Cardiac fibroblast (primary cell): ENCODE measurements around the gene RFC2.
A peak's percentile ranks its signal among the peaks of the same experiment; 100 is the strongest.

Source experiments
- DNase-seq, 2 donors: peaks; one replicate each; pipeline versions ENCODE4 v3.0.0 to v3.0.0-alpha.2; 2010; ENCODE audit warnings: low read depth in 2 of 2
- H3K4me3 ChIP-seq, 2 donors: replicated peaks in 1 of 2; 1 replicate in 1 of 2; 2 replicates in 1 of 2; pipeline ENCODE4 v1.5.1; 2011; ENCODE audit warnings: low read depth in 2 of 2, low read length in 2 of 2, mild to moderate bottlenecking in 2 of 2, moderate library complexity in 1 of 2
- CTCF ChIP-seq: IDR thresholded peaks from one replicate; pipeline ENCODE4 v1.5.1; 2011; ENCODE audit warnings: low read depth, mild to moderate bottlenecking, low read length, inconsistent platforms

RFC2 gene

DNA sequence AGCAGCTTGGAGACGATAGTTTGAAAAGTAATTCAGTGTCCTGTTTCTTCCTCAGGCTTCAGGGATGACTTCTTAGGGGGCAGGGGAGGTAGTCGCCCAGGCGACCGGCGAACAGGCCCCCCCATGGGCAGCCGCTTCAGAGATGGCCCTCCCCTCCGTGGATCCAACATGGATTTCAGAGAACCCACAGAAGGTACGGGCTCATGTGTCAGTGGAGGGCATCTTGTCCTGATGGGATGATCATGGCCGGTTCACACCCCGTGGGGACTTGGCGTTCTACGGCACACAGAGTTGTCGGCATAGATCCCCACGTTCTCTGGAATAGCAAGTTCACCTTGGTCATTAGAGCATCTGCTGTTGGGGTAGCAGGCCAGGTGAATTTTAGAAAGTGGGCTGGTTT lies 59.5 kb downstream of the RFC2 start:
- no peak for TF ChIP-seq CTCF
- H3K4me3 ChIP-seq: no peak overlapping the region
- DNase-seq: no peak

GRCh38 chr7:74193913-74194312 lies 60.3 kb downstream of the RFC2 start:
- no peak overlapping the region for H3K4me3 ChIP-seq
- no peak for TF ChIP-seq CTCF
- DNase-seq: no peak

DNA sequence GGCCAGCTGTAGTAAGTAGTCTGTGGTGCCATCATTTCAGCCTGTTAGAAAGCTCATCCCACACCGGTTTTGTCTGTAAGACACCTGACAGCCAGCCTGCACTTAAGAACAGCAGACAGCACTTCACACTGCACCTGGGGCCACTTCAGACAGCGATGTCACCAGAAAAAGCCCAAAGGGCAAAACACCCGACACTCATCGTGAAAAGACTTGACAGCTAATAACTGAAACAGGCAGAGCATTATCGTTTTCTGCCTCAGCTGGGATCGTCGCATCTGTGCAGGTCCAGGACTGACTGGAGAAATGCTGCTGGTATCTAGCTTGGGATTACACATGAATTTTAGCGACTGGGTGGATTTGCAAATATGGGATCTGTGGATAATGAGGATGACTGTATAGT lies 61.1 kb downstream of the RFC2 start:
- no peak for DNase-seq
- no peak for TF ChIP-seq CTCF
- no peak overlapping the region for H3K4me3 ChIP-seq

- H3K4me3 ChIP-seq: no peak overlapping the region
- no peak for DNase-seq
- no peak for TF ChIP-seq CTCF
Measured at GRCh38 chr7:74191231-74191630, 63.0 kb downstream of the RFC2 start.

DNA sequence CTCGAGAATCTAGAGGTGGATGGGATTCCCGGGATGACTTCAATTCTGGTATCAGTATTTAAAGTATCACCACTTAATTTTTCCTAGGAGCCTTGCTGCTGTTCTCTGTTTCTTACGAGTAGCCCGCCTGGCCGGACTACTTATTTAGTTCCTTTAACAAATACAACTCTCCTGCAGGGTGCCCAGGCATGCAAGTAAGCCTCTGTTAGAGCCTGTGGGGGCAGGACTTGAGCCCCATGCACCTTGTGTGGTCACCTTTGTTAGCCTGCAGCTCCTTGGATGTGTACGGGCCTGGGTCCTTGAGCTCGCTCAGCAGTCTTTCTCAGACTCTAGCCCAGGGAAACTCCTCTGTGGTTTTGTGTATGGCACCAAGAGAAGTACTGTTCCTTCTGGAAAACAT lies 63.9 kb downstream of the RFC2 start:
- TF ChIP-seq CTCF: no peak
- no peak overlapping the region for H3K4me3 ChIP-seq
- no peak for DNase-seq

DNA sequence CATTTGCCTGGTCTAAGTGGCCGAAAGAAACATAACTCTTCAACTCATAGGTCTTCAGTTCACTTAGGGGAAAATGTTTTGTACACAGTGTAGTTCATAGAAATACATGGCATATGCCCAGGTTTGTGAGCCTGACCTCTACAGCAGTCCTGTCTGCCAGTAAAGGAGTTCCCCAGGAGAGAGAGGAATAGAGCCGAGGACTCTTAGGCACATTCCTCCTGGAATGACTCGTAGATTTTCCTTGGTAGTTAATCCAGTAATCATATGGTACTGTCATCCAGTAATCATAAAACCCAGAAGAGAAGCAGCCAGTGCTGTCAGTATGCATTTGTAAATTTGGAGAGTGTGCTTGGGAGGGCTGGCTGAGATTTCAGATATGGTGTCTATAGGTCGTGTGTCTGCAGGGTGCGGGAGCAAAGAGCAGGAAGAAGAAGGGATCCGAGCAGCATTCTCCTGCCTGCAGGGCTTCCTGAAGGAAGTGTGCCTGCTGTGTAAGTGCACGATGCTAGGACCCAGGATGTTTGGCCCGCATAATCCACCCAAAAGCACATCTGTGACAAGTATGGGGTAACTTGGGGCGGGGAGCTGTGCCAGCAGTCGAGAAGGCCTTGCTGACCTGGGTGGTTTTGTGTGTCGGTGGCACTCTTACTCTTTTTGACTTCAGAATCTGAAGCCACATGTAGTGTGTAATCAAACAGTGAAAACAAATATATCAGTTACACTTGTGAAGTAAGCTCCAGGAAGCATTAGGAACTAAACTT lies 66.1 kb downstream of the RFC2 start:
- no peak for TF ChIP-seq CTCF
- DNase-seq: peak; percentile 38 to 52

GRCh38 chr7:74185636-74186035 lies 68.6 kb downstream of the RFC2 start:
- no peak for TF ChIP-seq CTCF
- peak in 1 of 2 donors; percentile 47 for DNase-seq
- H3K4me3 ChIP-seq: no peak overlapping the region

More for the DNA sequence above, 66.1 kb downstream of the RFC2 start:
- no peak overlapping the region for H3K4me3 ChIP-seq
